ENCODE data around the gene VTCN1.

The VTCN1 gene

GRCh38 chr1:117128323-117129079 is 82.2 kb downstream of the VTCN1 start:
- CTCF ChIA-PET: interaction anchor here (0.7 to 4.7 kb wide), 32 partner anchors 9 to 643 kb away, joined by 3 to 97 read pairs (median 4); partner anchors contain the start of gene TTF2
- peak; percentile 28 for DNase-seq (ENCODE audit: extremely low spot score)
- TF ChIP-seq, protein P1, sequence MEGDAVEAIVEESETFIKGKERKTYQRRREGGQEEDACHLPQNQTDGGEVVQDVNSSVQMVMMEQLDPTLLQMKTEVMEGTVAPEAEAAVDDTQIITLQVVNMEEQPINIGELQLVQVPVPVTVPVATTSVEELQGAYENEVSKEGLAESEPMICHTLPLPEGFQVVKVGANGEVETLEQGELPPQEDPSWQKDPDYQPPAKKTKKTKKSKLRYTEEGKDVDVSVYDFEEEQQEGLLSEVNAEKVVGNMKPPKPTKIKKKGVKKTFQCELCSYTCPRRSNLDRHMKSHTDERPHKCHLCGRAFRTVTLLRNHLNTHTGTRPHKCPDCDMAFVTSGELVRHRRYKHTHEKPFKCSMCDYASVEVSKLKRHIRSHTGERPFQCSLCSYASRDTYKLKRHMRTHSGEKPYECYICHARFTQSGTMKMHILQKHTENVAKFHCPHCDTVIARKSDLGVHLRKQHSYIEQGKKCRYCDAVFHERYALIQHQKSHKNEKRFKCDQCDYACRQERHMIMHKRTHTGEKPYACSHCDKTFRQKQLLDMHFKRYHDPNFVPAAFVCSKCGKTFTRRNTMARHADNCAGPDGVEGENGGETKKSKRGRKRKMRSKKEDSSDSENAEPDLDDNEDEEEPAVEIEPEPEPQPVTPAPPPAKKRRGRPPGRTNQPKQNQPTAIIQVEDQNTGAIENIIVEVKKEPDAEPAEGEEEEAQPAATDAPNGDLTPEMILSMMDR (IDR thresholded peaks at IDR 0.05; ENCODE audit: control extremely low read depth, extremely low read depth, low read depth, missing control alignments): peak; percentile 44
- POLR2A ChIA-PET: no interaction called here

DNA sequence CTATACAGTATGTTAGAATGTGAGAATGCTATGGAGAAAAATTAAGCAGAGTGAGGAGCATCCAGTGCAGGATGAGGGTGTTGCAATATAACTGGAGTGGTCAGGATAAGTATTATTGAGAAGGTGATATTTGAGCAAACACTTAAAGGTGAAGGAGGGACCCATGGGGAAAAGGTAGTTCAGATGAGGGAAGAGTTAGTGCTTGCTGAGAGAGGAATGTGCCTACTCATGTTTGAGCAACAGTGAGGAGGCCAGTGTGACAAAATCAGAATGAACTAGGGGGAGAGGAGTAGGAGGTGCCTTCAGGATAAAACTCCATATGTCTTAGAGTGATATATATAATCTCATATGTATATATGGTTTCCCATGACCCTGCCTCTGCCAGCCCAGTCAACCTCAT is 82.9 kb downstream of the VTCN1 start:
- POLR2A ChIA-PET: interaction anchor here (0.7 kb wide), 1 partner anchor 518 kb away, joined by 4 read pairs; no protein-coding TSS in a partner anchor
- CTCF ChIA-PET: interaction anchor here (0.7 to 4.7 kb wide), 19 partner anchors 8 to 642 kb away, joined by 3 to 97 read pairs (median 6); partner anchors contain the start of gene TTF2
- TF ChIP-seq, protein P1 (IDR thresholded peaks at IDR 0.05; ENCODE audit: control extremely low read depth, extremely low read depth, low read depth, missing control alignments): no peak
- no peak for DNase-seq (ENCODE audit: extremely low spot score)

GRCh38 chr1:117124661-117125060 is 86.1 kb downstream of the VTCN1 start:
- DNase-seq (ENCODE audit: extremely low spot score): no peak
- ChIA-PET CTCF (interaction anchor here (0.8 to 3.8 kb wide), 8 partner anchors 9 to 538 kb away, joined by 3 to 19 read pairs (median 3); no protein-coding TSS in a partner anchor), POLR2A (no interaction called here)
- TF ChIP-seq, protein P1 (IDR thresholded peaks at IDR 0.05; ENCODE audit: control extremely low read depth, extremely low read depth, low read depth, missing control alignments): no peak

DNA sequence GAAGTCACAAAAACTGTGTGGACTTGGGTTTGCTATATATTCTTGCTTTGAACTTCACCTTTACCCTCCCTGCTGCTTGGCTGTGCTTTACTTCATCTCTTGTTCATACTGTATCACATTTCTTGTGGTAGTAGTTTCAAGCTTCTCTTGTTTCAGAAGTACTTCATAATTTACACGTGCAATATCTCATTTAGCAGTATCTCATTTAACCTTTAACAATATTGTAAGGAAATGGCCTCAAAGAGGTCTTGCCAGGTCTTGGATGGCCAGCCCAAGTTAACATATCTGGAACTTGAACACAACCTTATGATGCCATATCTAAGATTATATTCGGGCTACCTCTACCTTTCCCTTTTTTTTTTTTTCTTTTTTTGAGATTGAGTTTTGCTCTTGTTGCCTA is 87.5 kb downstream of the VTCN1 start:
- CTCF ChIA-PET: interaction anchor here (1.0 to 3.8 kb wide), 9 partner anchors 9 to 631 kb away, joined by 3 to 19 read pairs (median 4); no protein-coding TSS in a partner anchor
- TF ChIP-seq, protein P1 (IDR thresholded peaks at IDR 0.05; ENCODE audit: control extremely low read depth, extremely low read depth, low read depth, missing control alignments): no peak
- no peak for DNase-seq (ENCODE audit: extremely low spot score)
- POLR2A ChIA-PET: interaction anchor here (0.7 kb wide), 1 partner anchor 21 kb away, joined by 5 read pairs; no protein-coding TSS in a partner anchor

GRCh38 chr1:117122330-117123025 is 88.2 kb downstream of the VTCN1 start:
- DNase-seq (ENCODE audit: extremely low spot score): no peak
- TF ChIP-seq, protein P1 (IDR thresholded peaks at IDR 0.05; ENCODE audit: control extremely low read depth, extremely low read depth, low read depth, missing control alignments): no peak
- ChIA-PET POLR2A (interaction anchor here (0.7 kb wide), 1 partner anchor 20 kb away, joined by 5 read pairs; no protein-coding TSS in a partner anchor), CTCF (interaction anchor here (0.8 to 3.8 kb wide), 12 partner anchors 9 to 632 kb away, joined by 3 to 19 read pairs (median 4); no protein-coding TSS in a partner anchor)
